Lower leg skin (tissue), 4 donors: ENCODE measurements around the gene HSPBP1. TPM values are rescaled to one million over a fixed set of nuclear protein-coding genes. Genes with fewer than 3 reads are reported as not detected.

Source experiments
- DNase-seq, 2 donors: peaks; one replicate each; pipeline ENCODE4 v3.0.0-alpha.2; 2019; ENCODE audit warnings: low spot score in 2 of 2
- H3K4me3 ChIP-seq: fragments of 200-600 bp; sonication (generic); 2 replicates; pipeline ENCODE4 v1.5.1; 2017; ENCODE audit warnings: mild to moderate bottlenecking, low read depth; ENCODE audit not compliant: poor library complexity, severe bottlenecking
- POLR2A ChIP-seq, 2 donors: fragments of 450-650 bp; IDR thresholded peaks; one replicate each; pipeline ENCODE4 v1.6.1; 2016 to 2017; ENCODE audit warnings: antibody characterized with exemption in 2 of 2, mild to moderate bottlenecking in 1 of 2, moderate library complexity in 1 of 2
- WGBS, 2 donors: methylation state at CpG; one replicate each; pipeline ENCODE4 v1.1.5; 2018; 5-methylcytosine and 5-hydroxymethylcytosine counted together
- intact Hi-C: fragments of 100-400 bp; cut with DNase I; formaldehyde crosslinking; loops from one replicate; pipeline ENCODE4 v1.15.0; 2023; ENCODE audit warnings: low total_unique reads
- total RNA-seq, 4 donors: library from RNA; depleted of rRNA; stranded (reverse); fragments of >200 nt; gene quantifications; one replicate each; pipeline ENCODE4 v1.1.0, GENCODE V29; 2016
- TF ChIP-seq, protein P1 (sequence below), 3 donors: fragments of 450-650 bp; IDR thresholded peaks; one replicate each; pipeline ENCODE4 v1.5.1; 2016; ENCODE audit warnings: antibody characterized with exemption in 3 of 3, mild to moderate bottlenecking in 3 of 3, moderate library complexity in 2 of 3

HSPBP1 gene
- total RNA-seq, 4 donors from 2014 or later: 17.8 to 35.5 (median 25.6) TPM

DNA sequence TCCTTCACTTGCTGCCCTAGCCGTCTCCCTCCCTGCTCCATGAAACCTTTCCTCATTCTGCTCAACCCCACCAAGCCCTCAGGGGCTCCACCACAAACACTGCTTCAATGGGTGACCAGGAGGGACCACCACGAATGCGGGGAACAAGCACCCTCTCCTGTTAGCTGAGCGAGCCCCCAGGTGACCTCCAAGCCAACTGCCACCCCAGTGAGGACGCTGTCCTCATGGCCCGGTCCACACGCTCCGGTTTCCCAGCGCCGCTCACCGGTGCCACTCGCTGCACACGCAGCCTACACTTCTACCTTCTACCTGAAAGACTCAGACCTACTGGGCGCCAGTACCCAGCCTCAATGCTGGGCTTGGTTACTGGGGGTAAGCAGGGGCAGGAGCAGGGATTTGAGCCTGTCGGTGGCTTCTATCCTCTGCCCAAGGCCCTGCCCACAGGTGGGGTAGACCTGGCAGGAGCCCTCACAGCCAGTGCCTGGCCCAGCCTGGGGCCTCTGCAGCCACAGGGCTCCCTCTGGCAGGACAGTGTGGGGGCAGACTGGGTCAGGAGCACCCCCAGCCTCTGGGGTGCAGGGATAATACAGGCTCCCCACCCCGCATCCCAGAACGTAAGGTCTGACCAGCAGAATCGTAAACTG lies 50.6 kb downstream of the HSPBP1 start:
- intact Hi-C loops: no loop called here
- no peak overlapping the region for H3K4me3 ChIP-seq
- WGBS, 2 donors: 94% methylated on average over 18 of the region's 18 CpGs
- no peak for DNase-seq
- TF ChIP-seq, protein P1, sequence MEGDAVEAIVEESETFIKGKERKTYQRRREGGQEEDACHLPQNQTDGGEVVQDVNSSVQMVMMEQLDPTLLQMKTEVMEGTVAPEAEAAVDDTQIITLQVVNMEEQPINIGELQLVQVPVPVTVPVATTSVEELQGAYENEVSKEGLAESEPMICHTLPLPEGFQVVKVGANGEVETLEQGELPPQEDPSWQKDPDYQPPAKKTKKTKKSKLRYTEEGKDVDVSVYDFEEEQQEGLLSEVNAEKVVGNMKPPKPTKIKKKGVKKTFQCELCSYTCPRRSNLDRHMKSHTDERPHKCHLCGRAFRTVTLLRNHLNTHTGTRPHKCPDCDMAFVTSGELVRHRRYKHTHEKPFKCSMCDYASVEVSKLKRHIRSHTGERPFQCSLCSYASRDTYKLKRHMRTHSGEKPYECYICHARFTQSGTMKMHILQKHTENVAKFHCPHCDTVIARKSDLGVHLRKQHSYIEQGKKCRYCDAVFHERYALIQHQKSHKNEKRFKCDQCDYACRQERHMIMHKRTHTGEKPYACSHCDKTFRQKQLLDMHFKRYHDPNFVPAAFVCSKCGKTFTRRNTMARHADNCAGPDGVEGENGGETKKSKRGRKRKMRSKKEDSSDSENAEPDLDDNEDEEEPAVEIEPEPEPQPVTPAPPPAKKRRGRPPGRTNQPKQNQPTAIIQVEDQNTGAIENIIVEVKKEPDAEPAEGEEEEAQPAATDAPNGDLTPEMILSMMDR (IDR thresholded peaks at IDR 0.05): no peak
- no peak for TF ChIP-seq POLR2A (IDR thresholded peaks at IDR 0.05)

DNA sequence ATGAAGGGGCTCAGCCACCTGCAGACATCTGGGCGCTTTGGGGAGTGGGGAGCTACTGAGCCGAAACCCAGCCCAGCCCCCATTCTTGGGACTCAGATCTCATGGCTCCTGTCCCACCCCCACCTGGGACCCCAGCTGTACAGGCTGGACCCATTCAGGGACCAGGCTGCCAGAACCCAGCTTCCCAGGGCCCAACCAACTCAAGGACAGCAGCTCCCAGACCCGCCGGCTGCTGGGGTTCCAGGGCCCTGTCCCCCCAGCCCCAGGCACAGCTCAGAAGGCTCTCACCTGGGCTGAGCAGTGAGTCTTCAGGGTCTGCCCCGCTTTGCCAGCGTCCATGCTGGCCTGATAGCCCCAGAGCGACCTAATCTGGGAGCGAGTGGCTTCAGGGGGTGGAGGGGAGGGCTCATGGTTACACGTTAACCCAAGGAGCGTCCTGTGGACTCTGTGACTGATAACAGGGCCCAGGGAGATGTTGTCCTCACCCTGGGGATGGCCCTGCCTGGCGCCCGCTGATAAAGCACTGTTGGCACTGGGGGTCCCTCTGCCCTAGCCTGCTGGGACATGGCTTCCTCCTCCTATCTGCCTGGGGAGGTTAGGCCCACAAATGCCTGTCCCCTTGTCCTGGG lies 51.4 kb downstream of the HSPBP1 start, which contains the start of gene TMEM86B:
Gene TMEM86B, minus strand, starts transcription at position 361 of the 629 bp plus-strand sequence. Its CDS starts 22 bp downstream, at position 339.
- intact Hi-C loops: no loop called here
- WGBS, 2 donors: 87 to 93% methylated on average over 10 to 11 of the region's 12 CpGs
- TF ChIP-seq, protein P1 (IDR thresholded peaks at IDR 0.05): no peak
- TF ChIP-seq POLR2A (IDR thresholded peaks at IDR 0.05): no peak
- H3K4me3 ChIP-seq: no peak within 1 kb of the TSS
- DNase-seq: no peak

DNA sequence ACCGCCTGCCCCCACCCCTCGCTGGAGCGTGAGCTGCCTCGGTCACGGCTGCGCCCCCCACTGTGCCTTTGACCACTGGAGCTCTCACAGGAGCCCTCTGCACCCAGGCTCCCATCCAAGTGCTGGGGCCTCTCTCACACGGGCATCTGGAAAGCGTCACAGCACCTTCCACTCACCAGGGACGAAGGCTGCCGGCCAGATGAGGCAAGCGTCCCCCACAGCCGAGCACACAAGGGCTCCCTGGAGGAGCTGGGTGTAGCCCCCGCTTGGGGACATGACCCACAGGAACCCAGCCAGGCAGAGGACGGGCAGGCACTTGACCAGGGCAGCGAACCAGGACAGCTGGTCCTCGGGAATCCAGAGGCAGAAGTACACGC lies 51.9 kb downstream of the HSPBP1 start:
- TF ChIP-seq, protein P1 (IDR thresholded peaks at IDR 0.05): no peak
- TF ChIP-seq POLR2A (IDR thresholded peaks at IDR 0.05): no peak
- no peak for DNase-seq
- no peak overlapping the region for H3K4me3 ChIP-seq

DNA sequence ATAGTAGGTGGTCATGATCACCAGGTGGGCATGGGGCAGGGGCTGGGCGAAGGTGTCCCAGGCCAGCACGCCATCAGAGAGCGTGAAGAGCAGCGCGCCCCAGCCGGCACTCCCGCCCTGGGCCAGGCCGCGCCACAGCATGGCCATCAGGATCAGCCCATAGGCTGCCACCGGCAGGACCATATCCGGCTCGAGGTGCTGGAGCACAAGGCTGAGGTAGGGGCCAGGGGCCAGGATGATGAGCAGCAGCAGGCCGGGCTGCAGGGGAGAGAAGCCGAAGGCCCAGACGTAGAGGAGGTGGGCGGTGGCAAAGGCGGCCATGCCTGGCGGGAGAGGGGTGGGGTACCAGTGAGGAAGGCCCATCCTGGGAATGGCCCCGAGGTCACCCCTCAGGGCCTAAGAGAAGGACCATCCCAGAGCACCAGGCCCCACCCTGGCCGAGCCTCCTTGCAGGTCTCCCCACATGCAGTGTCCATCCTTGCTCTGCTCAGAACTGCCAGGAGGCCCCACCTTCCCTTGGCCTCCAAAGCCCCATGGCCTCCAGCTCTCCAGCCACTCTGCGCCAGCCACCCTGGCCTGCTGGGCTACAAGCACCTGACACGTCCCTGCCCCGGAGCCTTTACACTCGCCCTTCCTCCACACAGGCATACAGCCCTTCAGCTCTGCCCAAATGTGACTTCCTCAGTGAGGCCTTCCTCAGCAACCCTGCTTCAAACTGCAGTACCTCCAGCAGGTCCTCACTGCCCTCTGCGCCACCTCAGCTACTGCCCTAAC lies 52.5 kb downstream of the HSPBP1 start:
- DNase-seq: no peak
- WGBS, 2 donors: 83 to 87% methylated on average over 22 to 25 of the region's 25 CpGs
- H3K4me3 ChIP-seq: no peak overlapping the region
- no peak for TF ChIP-seq POLR2A (IDR thresholded peaks at IDR 0.05)
- TF ChIP-seq, protein P1 (IDR thresholded peaks at IDR 0.05): no peak
- intact Hi-C loops: no loop called here

More for the DNA sequence above, 51.9 kb downstream of the HSPBP1 start:
- WGBS, 2 donors: 79 to 88% methylated on average over 9 to 17 of the region's 17 CpGs
- intact Hi-C loops: no loop called here

DNA sequence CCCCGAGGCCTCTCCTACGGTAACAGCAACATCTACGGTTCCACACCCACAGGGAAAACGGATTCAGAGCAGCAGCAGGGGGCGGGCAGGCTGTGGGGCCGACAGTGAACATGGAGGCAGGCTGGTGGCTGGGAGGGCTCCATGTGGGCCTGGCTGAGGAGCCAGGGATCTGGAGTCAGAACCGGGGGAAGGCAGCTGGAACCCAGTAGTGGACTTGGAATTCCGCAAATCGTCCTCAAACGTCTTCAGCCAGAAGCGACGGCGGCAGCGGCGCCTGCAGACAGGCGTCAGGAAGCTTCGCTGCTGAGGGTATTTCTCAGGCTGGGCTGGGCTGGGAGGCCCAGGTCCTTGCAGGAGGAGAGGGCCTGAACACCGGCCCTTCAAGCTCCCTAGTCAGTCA lies 53.1 kb downstream of the HSPBP1 start:
- TF ChIP-seq, protein P1 (IDR thresholded peaks at IDR 0.05): no peak
- no peak for TF ChIP-seq POLR2A (IDR thresholded peaks at IDR 0.05)
- no peak for DNase-seq
- H3K4me3 ChIP-seq: no peak overlapping the region
- 74 to 79% methylated on average over 17 to 18 of the region's 18 CpGs for WGBS, 2 donors
- intact Hi-C loops: no loop called here
